ENCODE data around the gene ZNF362.

DNA sequence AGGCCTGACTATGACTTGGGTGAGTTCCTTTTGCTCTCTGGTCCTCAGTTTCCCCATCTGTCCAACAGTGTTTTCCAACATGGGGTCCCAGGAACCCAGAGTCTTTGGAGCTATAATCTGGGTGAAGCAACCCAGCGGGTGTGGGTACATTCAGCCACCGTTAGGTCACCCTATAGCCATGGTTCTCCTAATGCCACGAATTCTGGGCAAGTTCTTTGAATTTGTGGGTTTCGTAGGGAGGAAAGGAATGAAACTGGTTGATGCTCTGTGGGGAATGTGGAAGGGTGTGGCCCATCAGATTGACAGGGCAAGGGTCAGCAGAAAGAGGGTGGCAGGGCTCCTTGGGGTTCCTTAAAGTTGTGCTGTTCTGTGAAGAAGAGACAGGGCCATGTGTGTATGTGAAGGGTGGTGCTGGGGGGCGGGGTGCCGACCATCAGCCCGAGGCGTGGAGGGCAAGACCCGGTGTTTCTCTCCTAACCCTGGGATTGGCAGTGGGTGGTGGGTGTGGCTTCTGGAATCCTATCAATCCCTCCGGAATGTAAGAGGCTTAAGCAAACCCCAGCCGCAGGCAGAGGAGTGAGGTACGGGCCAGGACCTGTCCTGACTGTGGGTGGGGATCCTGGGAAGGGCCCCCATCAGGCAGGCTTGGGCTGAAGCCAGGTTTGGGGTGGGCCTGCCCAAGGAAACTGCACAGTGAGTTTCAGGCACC, 35.5 kb upstream of the ZNF362 start:
- TF ChIP-seq EZH2phosphoT487 (IDR thresholded peaks at IDR 0.05; ENCODE audit: insufficient read depth, low read depth) (no peak), EZH2 (IDR thresholded peaks at IDR 0.05; ENCODE audit: insufficient read depth, poor library complexity, severe bottlenecking) (no peak)
